ENCODE measurements around the gene PACRG. TPM values are rescaled to one million over a fixed set of nuclear protein-coding genes. Genes with fewer than 3 reads are reported as not detected.

Gene PACRG
- total and polyA plus RNA-seq, 10 of the 15 experiments (the other 5 are each of a cell fraction or from before 2014, with no cell fraction given) = not detected

DNA sequence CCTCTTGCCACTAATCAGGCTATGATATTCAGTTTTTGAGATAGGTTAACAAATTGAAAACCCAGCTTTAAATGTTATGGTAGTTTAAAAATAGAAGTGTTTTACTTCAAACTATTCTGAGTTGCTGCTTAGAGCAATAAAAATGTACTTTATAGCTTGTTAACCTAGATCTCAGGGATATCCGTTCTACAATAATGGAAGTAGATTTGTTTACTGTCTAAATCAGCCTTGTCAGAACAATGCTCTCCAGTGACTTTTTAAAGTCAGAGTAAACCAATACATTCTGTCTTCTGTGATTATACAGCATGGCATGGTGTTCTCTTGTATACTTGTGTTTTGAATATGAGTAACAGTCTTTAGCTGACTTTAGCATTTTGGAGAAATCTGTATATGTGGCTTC lies 161.5 kb downstream of the PACRG start:
- SMC1A ChIA-PET (ENCODE audit: uncharacterized antibody, unreplicated experiment) = no interaction called here
- WGBS (ENCODE audit: insufficient coverage, insufficient replicate concordance, low lambda C conversion rate, missing lambda C conversion rate) = 27% methylated on average over 1 of the region's 1 CpG
- H3K27me3 ChIP-seq (replicated peaks in 1 of 2; ENCODE audit: control insufficient read depth in 2 of 2, insufficient read depth in 2 of 2, low read length in 1 of 2) = no peaks in the 10 kb centered on the region
- H3K4me2 ChIP-seq (ENCODE audit: control insufficient read depth, insufficient read depth) = no peak overlapping the region
- H3K4me3 ChIP-seq = no peak overlapping the region
- no peak overlapping the region for H3K27ac ChIP-seq (ENCODE audit: control insufficient read depth, insufficient read depth)
- CTCF ChIA-PET = no interaction called here
- H3K36me3 ChIP-seq (ENCODE audit: control insufficient read depth in 2 of 2, insufficient read depth in 2 of 2, low read length in 1 of 2) = no peaks in the 10 kb centered on the region
- no peak for TF ChIP-seq RFX5 (IDR thresholded peaks at IDR 0.05; ENCODE audit: low read depth, low read length)
- no peak overlapping the region for H3K9ac ChIP-seq (ENCODE audit: control insufficient read depth, insufficient read depth, low read length)
- RAD21 ChIA-PET (ENCODE audit: unreplicated experiment) = no interaction called here
- FAIRE-seq = no peak
- no peak for DNase-seq (ENCODE audit: low read depth, low spot score)
- POLR2A ChIA-PET = no interaction called here
- in situ Hi-C loops (cut with MboI) = no loop called here
- no peak for ATAC-seq
- no peaks in the 10 kb centered on the region for H3K4me1 ChIP-seq (ENCODE audit: control insufficient read depth, insufficient read depth, low read length)
- intact Hi-C loops (cut with micrococcal nuclease; ENCODE audit: unreplicated experiment) = no loop called here
- BruUV-seq (replicated peaks) = no TSS peak
- H3K9me3 ChIP-seq (replicated peaks; ENCODE audit: control insufficient read depth, insufficient read depth, low read length) = no peaks in the 10 kb centered on the region
- H3K79me2 ChIP-seq (ENCODE audit: control insufficient read depth, insufficient read depth, low read length) = no peaks in the 10 kb centered on the region
- no peak overlapping the region for H2AFZ ChIP-seq (ENCODE audit: control insufficient read depth, low read depth, low read length)
- H4K20me1 ChIP-seq (ENCODE audit: control insufficient read depth, insufficient read depth) = no peaks in the 10 kb centered on the region

DNA sequence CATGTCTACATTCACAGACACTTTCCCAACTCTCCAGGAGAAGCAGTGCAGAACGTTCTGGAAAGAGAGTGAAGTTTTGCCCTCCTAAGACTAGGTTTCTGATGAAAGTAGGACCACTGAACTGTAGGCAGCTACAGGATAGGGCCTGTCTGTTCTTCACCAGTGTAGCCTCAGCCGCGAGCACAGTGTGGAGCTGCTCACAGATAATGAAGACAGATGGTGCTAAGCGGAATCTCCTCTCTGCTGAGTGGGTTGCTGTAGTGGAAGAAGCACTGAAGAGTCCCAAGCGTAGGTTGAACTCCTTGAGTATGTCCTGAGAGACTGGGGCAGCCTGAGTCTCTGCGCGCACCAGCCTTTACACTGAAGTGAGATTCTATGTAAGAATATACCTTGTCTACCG lies 170.2 kb downstream of the PACRG start:
- TF ChIP-seq ZNF217 (IDR thresholded peaks at IDR 0.05) (no peak), SUZ12 (IDR thresholded peaks at IDR 0.05; ENCODE audit: unreplicated experiment) (no peak), BCL11A (IDR thresholded peaks at IDR 0.05; ENCODE audit: low read depth, low read length) (no peak), HDAC2 (IDR thresholded peaks at IDR 0.05) (no peak), MTA2 (IDR thresholded peaks at IDR 0.05; ENCODE audit: low read depth) (no peak), IRF4 (IDR thresholded peaks at IDR 0.05; ENCODE audit: low read depth, low read length) (no peak), ASH2L (IDR thresholded peaks at IDR 0.05; ENCODE audit: borderline replicate concordance, low read depth) (no peak), EED (IDR thresholded peaks at IDR 0.05; ENCODE audit: low read depth) (no peak), ATF3 (IDR thresholded peaks at IDR 0.05; ENCODE audit: borderline replicate concordance, extremely low read depth, low read depth, low read length) (no peak), NFXL1 (IDR thresholded peaks at IDR 0.05; ENCODE audit: borderline replicate concordance) (no peak), SRF (IDR thresholded peaks at IDR 0.05; ENCODE audit: low read depth in 2 of 2, low read length in 2 of 2) (no peak)
- in situ Hi-C loops (cut with MboI) (no loop called here), intact Hi-C loops (cut with micrococcal nuclease; ENCODE audit: unreplicated experiment) (no loop called here)
- RAD21 ChIA-PET (ENCODE audit: unreplicated experiment) = interaction anchor here (0.6 kb wide), 1 partner anchor 20 kb away, joined by 3 read pairs; no protein-coding TSS in a partner anchor
- no peak overlapping the region for H2AFZ ChIP-seq (ENCODE audit: control insufficient read depth, low read depth, low read length)
- FAIRE-seq (no peak), ATAC-seq (no peak), DNase-seq (ENCODE audit: low read depth, low spot score) (no peak)
- no peaks in the 10 kb centered on the region for H3K79me2 ChIP-seq (ENCODE audit: control insufficient read depth, insufficient read depth, low read length)
- H3K4me3 ChIP-seq = no peak overlapping the region
- H3K27me3 ChIP-seq (replicated peaks in 1 of 2; ENCODE audit: control insufficient read depth in 2 of 2, insufficient read depth in 2 of 2, low read length in 1 of 2) = no peaks in the 10 kb centered on the region
- CTCF ChIA-PET = no interaction called here
- H3K36me3 ChIP-seq (ENCODE audit: control insufficient read depth in 2 of 2, insufficient read depth in 2 of 2, low read length in 1 of 2) = no peaks in the 10 kb centered on the region
- H3K4me1 ChIP-seq (ENCODE audit: control insufficient read depth, insufficient read depth, low read length) = no peaks in the 10 kb centered on the region
- no peak overlapping the region for H3K27ac ChIP-seq (ENCODE audit: control insufficient read depth, insufficient read depth)
- WGBS (ENCODE audit: insufficient coverage, insufficient replicate concordance, low lambda C conversion rate, missing lambda C conversion rate) = 49% methylated on average over 8 of the region's 8 CpGs
- POLR2A ChIA-PET = no interaction called here
- no peak overlapping the region for H3K4me2 ChIP-seq (ENCODE audit: control insufficient read depth, insufficient read depth)
- SMC1A ChIA-PET (ENCODE audit: uncharacterized antibody, unreplicated experiment) = no interaction called here
- H3K9me3 ChIP-seq (replicated peaks; ENCODE audit: control insufficient read depth, insufficient read depth, low read length) = no peaks in the 10 kb centered on the region
- BruUV-seq (replicated peaks) = no TSS peak
- H3K9ac ChIP-seq (ENCODE audit: control insufficient read depth, insufficient read depth, low read length) = no peak overlapping the region
- H4K20me1 ChIP-seq (ENCODE audit: control insufficient read depth, insufficient read depth) = no peaks in the 10 kb centered on the region
